GM18517 (cell line): Measurements from ENCODE around the gene VGF.
"Not testable (repeated sequence)": the region's sequence is repeated elsewhere in the genome, so short reads cannot be mapped to it uniquely, and the experiment has no call there.

Source experiments
- ATAC-seq: cut with Tn5 transposase; IDR thresholded peaks from one replicate; pipeline ENCODE4 v1.9.1; 2021; ENCODE audit warnings: mild to moderate bottlenecking, moderate library complexity; ENCODE audit not compliant: unreplicated experiment

Gene VGF

DNA sequence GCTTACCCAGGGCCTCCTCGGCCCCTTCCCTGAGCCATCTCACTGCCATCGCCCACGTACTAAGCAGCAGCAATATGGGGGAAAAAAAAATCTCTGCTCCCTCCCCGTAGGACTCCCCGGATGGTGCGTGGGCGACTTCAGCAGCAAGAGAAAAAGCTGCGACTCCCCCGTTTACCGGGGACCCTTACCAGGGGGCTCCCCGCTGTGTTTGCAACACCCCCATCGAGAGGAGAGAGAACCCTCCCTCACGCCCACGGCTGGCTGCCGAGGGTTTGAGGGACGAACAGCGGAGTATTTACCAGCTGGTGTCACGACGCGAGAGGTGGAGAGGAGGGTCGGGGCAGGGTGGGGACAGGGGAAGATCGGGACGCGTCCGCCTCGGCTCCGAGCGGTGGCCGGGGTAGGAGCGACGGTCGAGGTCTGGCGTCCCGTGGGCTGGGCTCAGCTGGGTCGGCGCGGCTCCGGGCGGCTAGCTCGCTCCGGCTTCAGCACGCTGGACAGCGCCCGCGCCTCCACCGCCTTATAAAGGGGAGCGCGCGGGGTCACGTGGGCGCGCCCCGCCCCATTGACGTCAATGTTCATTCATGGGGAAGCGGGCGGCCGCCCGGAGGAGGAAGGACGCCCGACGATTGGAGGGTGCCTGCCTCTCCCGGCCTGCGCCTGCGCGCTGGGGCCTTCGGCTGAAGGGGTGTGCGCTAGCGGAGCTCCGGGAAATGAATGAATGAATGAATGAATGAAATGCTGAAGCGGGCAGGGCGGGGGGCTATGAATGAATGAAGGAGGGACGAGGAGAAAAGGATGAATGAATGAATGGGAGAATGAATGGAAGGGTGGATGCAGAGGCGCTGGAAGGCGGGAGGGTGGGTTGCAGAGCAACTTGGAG is at the start of gene VGF:
Gene VGF (minus strand): TSS at position 495 of the 883 bp plus-strand sequence. CDS start 726 bp downstream, outside the sequence.
- peak; percentile 64 for ATAC-seq

DNA sequence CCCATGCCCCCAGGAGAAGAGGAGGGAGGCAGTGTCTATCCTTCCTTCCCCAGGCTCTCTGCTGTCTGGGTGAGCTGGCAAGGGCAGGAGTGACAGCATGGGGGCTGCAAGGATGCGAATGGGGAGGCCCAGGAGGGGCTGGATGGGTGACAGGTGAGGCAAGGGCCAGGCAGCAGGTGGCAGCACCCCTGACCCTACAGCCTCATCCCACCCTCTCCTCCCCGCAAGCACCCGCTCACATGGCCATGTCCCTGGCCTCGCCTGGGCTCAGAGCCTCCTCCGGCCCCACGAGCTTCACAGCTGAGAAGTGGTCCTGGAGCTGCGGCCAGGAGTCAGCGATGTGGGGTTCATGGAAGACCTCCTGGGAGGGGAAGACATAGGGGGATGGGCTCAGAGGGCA is 46.6 kb upstream of the VGF start:
- ATAC-seq, result no peak

DNA sequence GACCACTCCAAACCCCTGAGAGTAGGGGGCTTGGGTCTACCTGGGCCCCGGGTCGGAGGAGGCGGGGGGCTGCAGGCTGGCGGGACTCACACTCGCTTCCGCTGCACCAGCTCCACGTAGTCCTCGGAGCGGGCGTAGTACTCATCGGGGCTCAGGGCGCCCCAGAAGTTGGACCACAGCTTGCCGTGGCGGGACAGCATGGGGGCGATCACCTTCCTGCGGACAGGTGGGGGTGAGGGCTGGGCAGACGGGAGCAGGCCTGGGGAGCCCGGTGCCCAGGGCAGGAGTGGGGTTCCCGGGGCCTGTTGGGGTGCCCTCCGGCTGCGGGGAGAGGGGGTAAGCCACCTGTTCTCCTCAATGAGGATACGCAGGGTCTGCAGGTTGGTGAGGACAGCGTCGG is 46.1 kb upstream of the VGF start:
- no peak for ATAC-seq

DNA sequence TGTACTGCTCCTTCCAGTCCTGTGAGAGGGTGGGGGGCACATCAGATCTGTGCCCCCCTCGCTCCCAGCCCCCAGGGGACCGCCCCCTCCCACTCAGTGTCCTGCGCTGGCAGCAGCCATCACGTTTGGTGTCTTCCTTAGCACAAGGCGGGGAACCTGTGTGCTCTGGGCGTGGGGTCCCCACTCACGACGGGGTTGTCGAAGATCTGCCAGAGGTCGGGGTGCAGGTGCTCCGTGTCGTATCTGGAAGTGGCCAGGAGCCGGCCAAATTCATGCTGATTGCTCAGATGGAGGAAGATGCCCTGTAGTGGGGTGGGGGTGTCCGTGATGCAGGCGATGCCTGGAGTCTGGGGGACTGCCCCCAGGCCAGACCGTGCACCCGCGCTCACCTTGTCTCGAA is 44.8 kb upstream of the VGF start:
- no peak for ATAC-seq

DNA sequence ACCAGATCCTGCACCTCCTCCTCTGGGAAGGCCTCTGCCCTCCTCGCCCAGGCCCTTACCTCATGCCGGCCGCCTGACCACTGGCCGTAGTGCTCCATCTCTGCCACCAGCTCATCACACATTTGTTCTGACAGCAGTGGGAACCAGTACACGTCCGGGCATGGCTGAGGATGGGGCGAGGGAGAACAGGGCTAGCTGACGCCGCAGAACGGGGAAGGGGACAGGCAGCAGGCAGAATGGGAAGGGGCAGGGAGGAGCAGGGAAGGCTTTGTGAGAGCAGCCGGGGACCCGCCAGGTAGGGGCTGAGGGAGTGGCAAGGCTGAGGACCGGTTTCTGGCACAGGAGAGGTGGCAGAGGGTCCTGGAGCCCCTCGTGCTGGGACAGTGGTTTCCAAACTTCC is 43.4 kb upstream of the VGF start:
- ATAC-seq, result no peak

DNA sequence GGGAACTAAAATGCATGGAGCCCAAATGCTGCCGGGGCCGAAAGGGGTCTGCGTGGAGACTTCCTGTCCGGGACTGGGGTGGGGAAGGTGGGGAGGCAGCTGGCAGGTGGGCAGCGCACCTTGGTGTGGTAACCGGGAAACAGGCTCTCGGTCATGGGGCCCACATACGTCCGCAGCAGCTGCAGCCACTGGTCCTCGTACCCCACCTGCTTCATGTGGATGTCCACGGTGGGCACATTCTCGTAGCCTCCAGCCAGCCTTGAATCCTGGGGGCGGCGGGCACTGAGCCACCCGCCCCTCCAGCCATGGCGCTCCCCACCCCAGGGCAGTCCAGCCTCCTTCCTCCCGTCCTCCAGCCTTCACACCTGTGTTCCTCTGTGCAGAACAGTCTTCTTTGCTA is 42.1 kb upstream of the VGF start:
- no peak for ATAC-seq

DNA sequence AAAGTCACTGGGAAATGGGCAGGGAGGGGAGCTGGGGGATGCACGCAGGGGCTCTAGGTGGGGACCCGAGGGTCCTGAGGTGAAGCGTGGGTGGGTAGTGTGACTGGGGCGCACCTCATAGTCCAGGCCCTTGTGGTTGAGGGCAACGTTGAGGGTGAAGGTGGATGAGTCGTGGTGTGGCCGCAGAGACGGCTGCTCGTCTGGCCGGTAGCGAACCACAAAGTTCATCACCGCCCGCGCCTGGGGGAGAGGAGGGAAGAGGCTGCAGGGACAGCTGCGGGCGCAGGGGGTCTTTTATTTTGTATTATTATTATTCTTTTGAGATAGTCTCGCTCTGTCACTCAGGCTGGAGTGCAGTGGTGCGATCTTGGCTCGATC is 41.3 kb upstream of the VGF start:
- ATAC-seq, result no peak

DNA sequence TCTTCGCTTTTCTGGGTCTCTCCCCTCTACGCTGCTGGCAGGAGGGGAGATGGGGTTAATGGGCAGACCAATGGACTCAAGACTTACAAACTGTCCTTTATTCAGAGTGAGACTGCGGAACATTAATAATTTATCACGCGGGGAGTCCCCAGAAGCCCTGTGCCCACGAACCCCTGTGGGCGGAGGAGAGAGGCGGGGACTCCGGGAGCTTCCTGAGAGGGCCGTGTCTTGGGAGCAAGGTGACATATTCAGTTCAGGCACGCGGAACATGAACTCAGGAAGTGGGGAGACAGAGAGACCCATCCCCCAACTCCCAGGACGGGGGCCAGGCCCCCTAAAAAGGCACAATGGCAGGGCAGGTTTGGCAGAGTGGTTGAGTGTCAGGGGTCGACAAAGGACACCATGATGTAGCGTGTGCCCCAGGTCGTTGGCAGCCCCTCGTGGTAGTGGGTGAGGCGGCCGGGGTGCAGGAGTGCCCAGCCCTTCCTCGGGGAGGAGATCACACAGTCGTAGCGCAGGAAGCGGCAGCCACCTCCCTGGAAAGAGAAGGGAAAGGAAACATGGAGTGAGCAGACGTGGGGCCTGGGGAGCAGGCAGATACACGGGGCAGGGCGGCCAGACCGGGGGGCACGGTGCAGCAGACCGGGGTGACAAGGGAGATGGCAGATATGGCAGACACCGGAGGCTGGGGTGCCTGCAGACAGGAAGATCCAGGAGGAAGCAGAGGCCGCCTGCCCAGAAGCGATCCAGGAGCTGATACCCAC is 40.7 kb upstream of the VGF start:
- ATAC-seq, result no peak

DNA sequence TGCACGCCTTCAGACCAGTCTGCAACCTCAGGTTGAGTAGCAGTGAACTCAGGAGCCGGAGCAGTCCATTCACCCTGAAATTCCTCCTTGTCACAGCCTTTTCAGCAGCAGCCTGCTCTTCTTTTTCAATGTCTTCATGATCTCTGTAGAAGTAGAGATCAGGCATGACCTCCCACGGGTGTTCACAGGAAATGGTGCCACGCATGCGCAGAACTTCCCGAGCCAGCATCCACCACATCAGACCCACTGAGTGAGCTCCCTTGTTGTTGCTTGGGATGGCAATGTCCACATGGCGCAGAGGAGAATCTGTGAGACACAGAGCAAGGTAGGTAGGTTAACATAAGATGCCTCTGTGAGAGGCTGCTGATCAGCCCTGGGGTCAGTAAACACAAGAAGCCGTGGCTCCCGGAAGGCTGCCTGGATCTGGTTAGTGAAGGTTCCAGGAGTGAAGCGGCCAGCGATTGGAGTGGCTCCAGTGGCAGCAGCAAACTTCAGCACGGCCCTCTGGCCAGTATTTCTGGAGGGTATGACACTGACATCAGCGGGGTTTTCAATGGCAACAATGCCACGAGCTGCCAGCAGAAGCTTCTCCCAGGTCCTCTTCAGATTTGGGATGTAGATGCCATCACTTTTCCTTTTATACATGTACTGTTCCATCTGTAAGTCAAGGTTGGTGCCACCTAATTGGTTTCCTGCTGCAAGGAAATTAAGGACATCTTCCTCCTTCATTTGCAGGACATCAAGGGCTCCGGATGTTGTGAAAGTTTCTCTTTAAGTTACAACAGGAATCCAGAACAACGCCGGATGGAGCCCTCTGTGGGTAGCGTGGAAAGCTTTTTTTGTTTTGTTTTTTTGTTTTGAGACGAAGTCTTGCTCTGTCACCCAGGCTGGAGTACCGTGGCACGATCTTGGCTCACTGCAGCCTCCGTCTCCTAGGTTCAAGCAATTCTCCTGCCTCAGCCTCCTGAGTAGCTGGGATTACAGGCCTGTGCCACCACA is 38.7 kb upstream of the VGF start:
- not testable (repeated sequence) for ATAC-seq

DNA sequence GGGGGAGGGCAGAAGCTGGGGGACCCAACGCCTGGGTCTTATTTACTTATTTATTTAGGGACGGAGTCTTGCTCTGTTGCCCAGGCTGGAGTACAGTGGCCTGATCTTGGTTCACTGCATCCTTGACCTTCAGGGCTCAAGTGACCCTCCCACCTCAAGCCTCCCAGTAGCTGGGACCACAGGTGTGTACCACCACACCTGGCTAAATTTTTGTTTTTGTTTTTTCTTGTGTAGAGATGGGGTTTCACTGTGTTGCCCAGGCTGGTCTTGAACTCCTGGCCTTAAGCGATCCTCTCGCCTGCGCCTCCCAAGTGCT is 37.2 kb upstream of the VGF start:
- ATAC-seq, result no peak

DNA sequence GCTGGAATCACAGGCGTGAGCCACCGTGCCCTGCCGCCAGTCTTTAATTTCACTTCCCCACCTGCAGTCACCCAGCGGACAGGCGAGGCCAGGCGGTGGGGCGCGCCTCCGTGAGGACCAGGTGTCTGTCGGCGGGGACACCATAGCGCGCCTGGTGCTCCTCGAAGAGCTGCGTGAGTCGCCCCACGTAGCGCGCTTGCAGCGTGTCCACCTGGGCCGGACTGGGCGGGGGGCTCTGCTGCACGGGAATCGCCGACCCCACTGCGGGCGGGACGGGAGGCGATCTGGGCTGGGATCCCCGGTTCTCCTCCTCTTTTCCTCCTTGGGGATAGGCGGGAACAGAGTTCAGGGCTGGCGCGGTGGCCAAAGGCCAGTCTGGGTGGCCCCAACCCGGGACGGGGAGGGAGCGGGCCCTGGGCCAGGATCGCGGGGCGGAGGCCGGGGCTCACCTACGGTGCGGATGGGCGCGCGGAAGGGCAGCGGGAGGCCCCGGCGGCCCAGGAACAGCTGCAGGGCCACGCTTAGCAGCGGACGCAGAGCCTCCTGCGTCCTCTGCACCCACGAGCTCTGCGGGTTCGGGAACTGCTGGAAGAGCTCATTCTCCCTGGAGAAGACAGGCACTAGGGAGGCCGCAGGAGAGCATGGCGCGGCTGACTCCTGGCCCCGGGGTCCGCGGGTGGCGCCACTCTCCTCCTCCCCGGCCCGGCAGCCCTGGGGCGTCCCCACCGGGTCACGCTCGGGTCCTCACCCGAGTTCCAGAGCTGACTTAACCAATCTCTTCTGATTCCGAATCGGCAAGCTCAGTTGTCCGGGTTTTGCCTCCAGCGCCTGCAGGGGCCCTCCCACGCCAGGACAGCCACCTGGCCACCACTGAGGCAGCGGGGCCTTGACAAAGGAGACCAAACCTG is 36.6 kb upstream of the VGF start:
- ATAC-seq, result no peak

DNA sequence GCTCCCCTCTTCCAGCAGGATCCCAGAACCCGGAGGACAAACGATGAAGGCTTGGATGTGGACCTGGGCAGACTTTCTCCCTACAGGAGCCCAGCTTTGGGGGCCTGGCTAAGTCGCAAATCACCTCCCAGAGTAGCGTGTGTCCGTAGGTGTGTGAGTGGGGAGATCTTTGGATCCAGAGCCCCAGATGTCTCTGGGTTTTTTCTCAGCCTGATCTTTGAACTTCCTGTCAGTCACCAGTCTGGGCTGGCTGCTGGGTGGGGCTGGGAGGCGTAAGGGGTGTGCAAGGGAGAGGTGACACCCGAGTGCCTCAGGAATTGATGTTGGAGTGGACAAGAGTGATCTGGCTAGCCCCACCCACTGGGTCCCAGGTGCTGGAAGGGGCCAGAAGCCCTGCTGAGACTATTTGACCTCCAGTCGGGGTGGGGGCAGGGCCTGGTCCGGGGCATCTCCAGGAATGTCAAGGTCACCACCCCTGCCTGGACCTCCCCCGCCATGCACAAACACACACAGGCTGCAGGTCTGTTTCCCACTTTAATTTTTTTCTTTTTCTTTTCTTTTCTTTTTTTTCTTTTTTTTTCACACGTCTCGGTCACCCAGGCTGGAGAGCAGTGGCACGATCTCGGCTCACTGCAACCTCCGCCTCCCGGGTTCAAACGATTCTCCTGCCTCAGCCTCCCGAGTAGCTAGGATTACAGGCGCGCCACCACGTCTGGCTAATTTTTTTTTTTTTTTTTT is 35.7 kb upstream of the VGF start, which contains the start of gene MOGAT3:
Gene MOGAT3 (minus strand): TSS at position 175 of the 738 bp plus-strand sequence. CDS start 182 bp downstream, outside the sequence.
- no peak for ATAC-seq

DNA sequence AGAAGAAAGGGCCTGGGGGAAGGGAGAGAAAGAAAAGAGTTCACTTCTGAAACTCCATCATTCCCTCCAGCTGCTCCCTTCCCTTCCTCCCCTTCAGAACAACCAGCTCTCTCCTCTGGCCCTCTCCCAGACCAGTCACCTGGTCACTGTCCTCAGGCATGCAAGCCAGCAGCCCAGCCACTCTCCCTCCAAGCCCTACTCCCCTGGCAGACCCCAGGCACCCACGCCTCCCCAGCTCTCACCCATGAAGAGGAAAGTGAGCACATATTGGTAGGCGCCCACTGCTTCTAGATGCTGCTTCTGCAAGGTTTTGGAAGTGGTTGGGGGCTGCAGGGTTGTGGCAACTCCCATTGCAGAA is 35.1 kb upstream of the VGF start:
- ATAC-seq, result no peak

DNA sequence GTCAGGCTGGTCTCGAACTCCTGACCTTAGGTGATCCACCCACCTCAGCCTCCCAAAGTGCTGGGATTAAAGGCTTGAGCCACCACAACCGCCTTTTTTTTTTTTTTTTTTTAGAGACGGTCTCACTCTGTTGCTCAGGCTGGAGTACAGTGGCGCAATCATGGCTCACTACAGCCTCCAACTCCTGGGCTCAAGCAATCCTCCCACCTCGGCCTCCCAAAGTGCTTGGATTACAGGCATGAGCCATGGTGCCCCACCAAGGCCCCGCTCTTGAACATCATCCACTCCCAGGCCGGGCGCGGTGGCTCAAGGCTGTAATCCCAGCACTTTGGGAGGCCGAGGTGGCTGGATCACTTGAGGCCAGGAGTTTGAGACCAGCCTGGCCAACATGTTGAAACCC is 34.2 kb upstream of the VGF start:
- not testable (repeated sequence) for ATAC-seq

DNA sequence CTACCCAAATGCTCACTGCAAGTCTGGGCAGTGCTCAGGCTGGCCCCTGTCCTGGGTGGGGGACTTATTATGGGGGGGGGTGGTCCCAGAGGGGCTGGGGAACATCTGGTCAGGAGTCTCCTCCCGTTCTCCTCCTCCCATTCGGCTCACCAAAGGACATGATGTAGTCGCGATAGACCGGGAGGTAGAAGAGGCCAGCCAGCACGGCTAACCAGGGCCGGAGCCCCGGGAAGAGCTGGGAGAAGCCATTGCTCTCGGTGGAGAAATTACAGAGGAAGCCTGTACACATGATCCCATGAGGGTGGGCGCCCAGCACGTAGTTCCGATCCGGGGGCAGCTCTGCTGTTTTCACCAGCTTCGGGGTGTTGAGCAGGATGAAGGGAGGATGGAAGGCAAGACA is 33.1 kb upstream of the VGF start:
- ATAC-seq, result no peak

DNA sequence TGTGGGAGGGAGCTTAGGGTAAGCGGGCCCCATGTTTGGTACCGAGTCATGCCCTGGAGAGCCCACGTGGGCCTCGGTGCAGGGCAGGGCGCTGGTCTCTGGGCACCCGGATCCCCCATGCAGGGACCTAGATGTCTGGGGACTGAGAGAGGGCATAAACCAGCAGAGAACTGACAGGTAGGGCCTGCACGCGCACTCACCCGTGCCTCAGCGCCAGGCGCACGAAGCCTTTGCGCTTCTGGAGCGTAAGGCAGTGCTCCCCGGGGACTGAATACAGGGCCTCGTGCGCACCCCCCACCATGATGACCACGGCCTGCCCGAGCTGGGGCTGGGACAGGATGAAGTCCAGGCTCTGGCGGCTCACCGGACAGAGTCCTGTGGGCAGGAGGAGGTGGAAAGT is 32.6 kb upstream of the VGF start:
- ATAC-seq, result no peak

DNA sequence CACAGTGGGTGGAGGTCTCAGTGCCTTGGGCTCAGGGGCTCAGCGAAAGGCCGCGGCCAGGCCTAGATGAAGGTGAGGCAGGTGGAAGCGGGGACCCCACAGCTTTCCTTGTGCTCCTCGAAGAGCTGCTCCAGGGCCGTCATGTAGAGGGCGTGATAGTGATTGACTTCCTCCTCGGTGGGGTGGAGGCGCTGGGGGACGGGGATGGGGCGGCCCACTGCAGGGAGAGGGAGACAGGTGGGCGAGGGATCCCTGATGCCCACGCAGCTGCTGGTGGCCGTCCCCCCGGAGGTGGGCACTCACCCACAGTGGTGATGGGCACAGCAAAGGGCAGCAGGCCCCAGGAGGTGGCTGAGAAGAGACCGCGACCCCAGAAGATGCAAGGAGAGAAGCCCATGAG is 30.5 kb upstream of the VGF start:
- ATAC-seq, result no peak

DNA sequence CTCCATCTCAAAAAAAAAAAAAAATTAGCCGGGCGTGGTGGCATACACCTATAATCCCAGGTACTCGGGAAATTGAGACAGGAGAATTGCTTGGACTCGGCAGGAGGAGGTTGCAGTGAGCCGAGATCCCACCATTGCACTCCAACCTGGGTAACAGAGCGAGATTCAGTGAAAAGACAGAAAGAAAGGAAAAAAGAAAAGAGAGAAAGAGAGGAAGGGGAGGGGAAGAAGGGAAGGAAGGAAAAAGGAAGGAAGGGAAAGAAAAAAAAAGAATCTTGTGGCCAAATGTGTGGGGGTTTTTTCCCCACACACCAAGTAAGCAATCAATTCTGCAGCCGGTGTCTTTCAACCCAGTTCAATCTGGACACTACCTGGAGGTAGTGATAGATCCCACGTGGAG is 23.7 kb upstream of the VGF start:
- no peak for ATAC-seq

DNA sequence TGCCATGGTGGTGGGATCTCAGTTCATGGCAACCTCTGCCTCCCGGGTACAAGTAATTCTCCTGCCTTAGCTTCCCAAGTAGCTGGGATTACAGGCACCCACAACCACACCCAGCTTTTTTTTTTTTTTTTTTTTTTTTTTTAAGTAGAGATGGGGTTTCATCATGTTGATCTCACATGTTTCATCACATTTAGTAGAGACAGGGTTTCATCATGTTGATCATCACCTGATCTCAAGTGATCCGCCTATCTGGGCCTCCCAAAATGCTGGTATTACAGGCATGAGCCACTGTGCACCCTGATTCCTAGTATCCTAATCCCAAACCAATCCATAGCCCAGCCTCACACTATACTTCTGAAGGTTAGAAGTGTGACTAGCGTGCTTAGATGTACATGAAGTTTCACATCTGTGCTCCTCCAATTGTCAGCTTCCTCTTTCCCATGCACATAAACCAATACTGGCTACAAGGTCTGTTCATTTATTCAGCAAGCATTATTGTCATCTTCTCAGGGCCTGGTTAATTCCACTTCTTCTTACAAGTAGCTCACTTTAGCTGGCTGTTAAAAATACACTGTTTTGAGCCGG is 21.6 kb upstream of the VGF start:
- ATAC-seq, result no peak
